GM18867 (cell line): ENCODE results near the gene ARL8B.

Experiments
- ATAC-seq: cut with Tn5 transposase; IDR thresholded peaks from one replicate; pipeline ENCODE4 v1.9.1; 2021; ENCODE audit warnings: mild to moderate bottlenecking, moderate library complexity; ENCODE audit not compliant: unreplicated experiment

ARL8B gene

GRCh38 chr3:5186089-5186857 is 64.2 kb downstream of the ARL8B start:
- peak; percentile 20 for ATAC-seq

DNA sequence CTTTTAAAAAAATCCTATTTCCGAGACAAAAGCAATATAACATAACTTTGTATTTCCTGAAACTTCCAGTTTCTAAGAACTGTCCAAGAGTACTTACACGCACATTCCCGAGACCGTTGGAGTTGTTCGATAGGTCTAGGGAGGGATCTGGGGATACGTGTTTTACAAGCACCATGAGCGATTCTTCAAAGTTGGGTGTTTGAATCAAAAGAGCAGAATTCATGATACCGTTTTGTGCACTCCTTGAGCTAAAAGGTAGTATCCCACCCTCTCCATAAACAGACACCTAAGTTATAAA is 64.7 kb downstream of the ARL8B start:
- no peak for ATAC-seq

DNA sequence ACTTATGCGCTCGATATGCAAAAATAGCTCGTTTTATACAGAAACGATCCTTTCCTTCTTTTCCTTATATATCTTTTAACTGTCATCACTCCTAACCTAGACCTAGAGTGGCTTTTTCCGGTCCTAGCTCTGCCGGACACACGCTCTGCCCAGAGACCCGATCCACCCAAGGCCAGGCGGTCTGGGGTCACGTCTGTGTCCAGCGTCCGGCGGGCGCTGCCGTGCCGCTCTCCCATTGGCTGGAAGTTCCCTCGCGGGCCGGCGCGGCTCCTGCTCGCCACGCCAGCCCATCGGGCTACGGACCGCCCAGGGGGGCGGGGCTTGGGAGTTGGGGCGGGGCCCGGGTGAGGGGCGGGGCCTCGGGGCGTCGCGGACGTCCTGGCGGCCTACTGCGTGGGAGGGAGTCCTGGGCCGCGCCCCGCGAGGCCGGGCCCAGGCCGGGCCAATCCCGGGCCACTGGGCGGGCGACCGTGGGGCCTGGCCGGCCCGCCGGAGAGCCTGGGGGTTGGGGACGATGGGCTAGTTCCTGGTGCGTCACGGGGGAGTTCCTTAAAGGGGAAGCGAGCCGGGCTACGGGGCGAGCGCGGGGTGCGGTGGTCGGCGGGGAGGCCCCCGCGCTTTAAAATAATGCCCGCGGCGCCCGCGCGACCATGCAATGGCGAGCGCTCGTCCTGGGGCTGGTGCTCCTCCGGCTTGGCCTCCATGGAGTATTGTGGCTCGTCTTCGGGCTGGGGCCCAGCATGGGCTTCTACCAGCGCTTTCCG is 65.2 kb downstream of the ARL8B start, which contains the start of gene EDEM1:
Gene EDEM1, plus strand, starts transcription at position 552 of the 764 bp plus-strand sequence. Its CDS starts 99 bp downstream, at position 651.
- ATAC-seq, result peak; percentile 85

DNA sequence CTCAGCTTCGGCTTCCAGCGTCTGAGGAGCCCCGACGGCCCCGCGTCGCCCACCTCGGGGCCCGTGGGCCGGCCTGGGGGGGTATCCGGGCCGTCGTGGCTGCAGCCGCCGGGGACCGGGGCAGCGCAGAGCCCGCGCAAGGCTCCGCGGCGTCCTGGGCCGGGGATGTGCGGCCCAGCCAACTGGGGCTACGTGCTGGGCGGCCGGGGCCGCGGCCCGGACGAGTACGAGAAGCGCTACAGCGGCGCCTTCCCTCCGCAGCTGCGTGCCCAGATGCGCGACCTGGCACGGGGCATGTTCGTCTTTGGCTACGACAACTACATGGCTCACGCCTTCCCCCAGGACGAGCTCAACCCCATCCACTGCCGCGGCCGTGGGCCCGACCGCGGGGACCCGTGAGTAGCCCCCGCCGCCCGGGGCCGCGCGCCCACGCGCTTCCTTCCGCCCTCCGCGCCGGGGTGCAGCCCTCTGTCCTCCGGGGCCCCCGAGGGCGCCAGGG is 65.9 kb downstream of the ARL8B start:
- ATAC-seq, result peak; percentile 23

- no peak for ATAC-seq
Measured at GRCh38 chr3:5188419-5189221, 66.5 kb downstream of the ARL8B start.

- ATAC-seq, result no peak
Measured at GRCh38 chr3:5190147-5190791, 68.2 kb downstream of the ARL8B start.

DNA sequence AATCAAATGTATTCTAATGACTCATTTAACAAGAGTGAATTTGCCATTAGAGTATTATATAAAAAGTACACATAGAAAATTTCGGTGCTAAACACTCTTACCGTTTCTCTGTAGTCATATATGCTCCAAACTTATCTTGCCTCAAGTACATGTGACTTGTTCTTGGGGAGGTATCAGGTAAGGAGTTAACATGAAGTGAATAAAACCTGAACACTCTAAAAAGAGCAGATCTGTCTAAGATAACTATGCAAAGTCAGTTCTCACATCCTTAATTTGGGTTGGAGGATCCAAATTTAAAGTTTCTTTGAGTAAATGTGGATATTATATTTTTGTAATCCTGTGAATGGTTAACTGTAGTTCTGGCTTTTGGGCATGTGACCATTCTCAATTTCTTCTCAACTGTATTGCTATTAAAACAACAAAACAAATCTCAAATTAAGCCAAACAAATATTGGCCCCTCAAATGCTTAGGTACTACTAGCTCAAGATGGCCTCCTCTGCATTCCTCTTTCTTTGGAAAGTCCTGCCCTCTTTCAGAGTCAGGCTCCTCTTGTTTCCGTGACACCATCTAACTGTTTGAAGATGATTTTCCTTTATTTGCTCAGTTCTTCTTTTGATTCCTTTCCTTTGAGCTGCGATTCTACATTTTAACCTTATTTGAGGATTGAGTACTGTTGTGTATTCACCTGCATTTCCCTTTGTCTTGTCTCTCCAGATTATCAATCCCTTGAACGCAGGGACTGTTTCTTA is 69.6 kb downstream of the ARL8B start:
- no peak for ATAC-seq

DNA sequence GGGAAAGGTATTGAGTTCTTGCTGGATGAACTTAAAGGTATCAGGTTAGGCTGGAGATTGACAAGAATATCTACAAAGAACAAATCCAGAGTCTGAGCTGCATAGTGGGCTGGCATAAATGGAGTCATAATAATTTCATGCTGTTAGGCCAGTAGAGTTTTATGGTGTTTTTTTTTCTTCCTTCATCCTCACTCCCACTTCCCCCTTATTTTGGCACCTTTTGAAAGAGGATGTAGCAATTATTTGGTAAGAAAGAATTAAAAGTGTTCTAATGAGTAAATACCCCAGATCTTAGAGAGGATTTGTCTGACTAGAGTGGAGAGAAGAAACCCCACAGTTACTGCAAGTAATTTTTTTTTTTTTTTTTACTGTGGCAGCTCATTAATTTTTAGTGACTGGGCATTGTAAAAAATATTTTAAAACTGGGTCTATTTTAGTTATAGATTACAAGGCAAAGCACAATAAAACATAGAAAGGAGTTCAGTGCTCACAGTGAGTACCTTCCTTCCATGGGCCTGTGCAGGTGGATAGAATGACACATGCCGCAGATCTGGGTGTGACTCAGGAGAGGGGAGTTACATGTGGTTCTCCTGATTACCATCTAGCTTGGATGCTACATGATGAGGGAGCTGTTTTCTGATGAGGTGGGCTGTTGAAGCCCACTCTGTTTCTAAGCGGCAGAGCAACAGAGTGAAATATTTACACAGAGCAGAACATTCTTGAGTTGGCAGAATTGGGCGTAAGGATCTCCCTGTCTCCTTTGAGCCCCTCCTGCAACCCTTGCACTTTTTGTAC is 70.7 kb downstream of the ARL8B start:
- no peak for ATAC-seq

- ATAC-seq, result no peak
Measured at GRCh38 chr3:5194341-5194740, 72.2 kb downstream of the ARL8B start.

- ATAC-seq, result peak; percentile 42
Measured at GRCh38 chr3:5194801-5195509, 72.9 kb downstream of the ARL8B start.

DNA sequence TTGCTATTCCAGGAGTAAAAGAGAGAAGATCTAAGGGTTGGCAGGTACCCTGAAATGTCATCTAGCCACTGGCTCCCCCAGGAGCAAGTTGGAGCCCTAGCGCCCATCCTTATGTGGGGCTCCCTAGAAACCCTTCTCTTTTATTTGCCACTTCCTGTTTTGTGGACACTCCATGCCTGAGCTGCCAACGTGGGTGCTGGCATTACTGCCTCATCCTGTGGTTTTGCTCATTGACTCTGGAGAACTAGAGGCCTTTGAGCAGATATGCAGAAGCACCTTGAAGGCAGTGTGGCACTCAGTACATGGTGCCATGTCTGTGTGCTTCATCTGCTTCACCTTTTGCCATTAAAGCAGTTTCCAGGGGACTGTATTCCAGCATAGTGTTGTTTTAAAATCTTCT is 73.5 kb downstream of the ARL8B start:
- no peak for ATAC-seq

- no peak for ATAC-seq
Measured at GRCh38 chr3:5197022-5197421, 74.9 kb downstream of the ARL8B start.

DNA sequence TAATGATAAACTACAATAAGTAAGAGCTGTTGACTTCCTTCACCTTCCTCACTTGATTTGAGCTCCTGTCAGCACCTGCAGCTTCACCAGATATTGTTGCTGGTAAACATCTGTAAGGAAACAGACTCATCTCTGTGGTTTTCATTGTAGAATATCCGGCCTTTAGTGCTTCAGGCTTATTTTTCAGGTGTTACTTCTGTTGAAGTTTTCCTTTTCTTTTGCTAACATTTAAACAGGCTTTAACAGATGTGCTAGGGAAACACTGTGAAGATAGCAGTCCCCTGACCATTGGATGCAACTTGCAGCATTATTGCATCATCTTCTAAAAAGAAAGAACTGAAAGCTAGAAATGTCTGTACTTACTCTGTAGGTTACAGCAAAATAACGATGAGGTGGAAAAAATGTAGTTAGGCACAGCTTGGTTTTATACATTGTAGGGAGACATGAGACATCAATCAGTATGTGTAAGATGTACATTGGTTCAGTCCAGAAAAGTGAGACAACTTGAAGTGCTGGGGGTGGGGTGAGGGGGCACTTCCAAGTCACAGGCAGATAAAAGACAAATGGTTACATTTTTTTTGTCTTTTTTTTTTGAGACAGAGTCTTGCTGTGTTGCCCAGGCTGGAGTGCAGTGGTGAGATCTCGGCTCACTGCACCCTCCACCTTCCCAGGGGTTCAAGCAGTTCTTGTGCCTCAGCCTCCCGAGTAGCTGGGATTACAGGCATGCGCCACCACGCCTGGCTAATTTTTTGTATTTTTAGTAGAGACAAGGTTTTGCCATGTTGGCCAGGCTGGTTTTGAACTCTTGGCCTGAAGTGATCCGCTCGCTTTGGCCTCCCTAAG is 75.6 kb downstream of the ARL8B start:
- peak; percentile 70 for ATAC-seq

- ATAC-seq, result no peak
Measured at GRCh38 chr3:5198313-5198677, 76.2 kb downstream of the ARL8B start.

DNA sequence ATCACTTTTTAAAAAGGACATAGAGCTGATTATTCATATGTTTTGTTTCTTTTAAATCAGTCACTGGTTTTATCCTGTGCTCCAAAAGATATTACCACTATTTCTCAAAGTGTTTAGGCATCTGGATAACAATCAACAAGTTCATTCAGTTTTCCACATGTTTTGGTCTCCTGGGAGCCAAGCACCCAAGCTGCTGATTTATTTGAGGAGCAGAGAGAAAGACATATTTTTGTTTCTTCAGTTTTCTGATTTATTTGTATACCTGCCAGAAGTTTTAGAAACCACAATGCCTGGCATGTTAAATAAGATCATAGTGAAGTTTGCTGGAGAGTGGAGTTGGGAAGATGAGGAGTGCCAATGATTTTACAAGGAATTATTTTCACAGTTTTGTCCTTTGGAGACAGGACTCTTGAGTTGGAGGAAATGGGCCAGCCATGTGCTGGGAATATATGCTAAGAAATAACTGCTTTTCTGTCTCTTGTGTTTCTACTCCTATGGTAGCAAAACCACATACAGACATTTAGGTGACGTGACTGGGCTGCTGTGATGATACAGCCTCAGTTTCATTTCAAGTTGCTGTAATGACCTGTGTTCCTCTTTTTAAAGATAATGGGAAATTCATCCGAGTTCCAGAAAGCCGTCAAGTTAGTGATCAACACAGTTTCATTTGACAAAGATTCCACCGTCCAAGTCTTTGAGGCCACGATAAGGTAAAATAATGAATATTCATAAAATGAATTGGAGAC is 77.1 kb downstream of the ARL8B start:
- ATAC-seq, result peak; percentile 42

DNA sequence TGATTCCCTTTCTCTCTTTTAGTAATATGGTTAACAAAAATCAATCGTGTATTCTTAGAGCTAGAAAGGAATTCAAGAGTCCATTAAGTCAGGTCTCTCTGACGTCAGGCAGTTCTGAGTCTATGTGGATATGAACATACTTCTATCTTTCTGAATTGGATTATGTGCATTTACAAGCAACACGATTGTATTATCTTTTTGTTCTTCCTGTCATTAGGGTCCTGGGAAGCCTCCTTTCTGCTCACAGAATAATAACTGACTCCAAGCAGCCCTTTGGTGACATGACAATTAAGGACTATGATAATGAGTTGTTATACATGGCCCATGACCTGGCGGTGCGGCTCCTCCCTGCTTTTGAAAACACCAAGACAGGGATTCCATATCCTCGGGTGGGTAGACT is 79.4 kb downstream of the ARL8B start:
- no peak for ATAC-seq

GRCh38 chr3:5202222-5202621 is 80.1 kb downstream of the ARL8B start:
- no peak for ATAC-seq
